Left renal pelvis (tissue), 4 donors: Measurements from ENCODE around the gene ABRACL. TPM values are rescaled to one million over a fixed set of nuclear protein-coding genes. Genes with fewer than 3 reads are reported as not detected.
A peak's percentile ranks its signal among the peaks of the same experiment; 100 is the strongest.
"Not testable (repeated sequence)": the region's sequence is repeated elsewhere in the genome, so short reads cannot be mapped to it uniquely, and the experiment has no call there.

Source experiments
- DNase-seq, 4 donors: peaks; one replicate each; pipeline ENCODE4 v3.0.0-alpha.2; 2013; ENCODE audit warnings: low read depth in 4 of 4, low spot score in 3 of 4
- polyA plus RNA-seq, 4 donors: library from polyadenylated mRNA; unstranded; fragments of 120-200 nt; gene quantifications; one replicate each; pipeline ENCODE4 v1.2.1, GENCODE V29; 2013; ENCODE audit not compliant: insufficient read length in 4 of 4

The ABRACL gene, protein sequence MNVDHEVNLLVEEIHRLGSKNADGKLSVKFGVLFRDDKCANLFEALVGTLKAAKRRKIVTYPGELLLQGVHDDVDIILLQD
- polyA plus RNA-seq = 10 to 100 TPM; 15.2 to 52.4 (median 43.9) TPM

GRCh38 chr6:139028658-139029469 lies at the start of gene ABRACL:
ABRACL (plus strand) TSS chr6:139028745; CDS start chr6:139034161, 5,416 bp downstream.
- peak in 2 of 4 donors; percentile 50 to 61 for DNase-seq

- DNase-seq = no peak
Measured at GRCh38 chr6:138979365-138979764, 49.2 kb upstream of the ABRACL start.

DNA sequence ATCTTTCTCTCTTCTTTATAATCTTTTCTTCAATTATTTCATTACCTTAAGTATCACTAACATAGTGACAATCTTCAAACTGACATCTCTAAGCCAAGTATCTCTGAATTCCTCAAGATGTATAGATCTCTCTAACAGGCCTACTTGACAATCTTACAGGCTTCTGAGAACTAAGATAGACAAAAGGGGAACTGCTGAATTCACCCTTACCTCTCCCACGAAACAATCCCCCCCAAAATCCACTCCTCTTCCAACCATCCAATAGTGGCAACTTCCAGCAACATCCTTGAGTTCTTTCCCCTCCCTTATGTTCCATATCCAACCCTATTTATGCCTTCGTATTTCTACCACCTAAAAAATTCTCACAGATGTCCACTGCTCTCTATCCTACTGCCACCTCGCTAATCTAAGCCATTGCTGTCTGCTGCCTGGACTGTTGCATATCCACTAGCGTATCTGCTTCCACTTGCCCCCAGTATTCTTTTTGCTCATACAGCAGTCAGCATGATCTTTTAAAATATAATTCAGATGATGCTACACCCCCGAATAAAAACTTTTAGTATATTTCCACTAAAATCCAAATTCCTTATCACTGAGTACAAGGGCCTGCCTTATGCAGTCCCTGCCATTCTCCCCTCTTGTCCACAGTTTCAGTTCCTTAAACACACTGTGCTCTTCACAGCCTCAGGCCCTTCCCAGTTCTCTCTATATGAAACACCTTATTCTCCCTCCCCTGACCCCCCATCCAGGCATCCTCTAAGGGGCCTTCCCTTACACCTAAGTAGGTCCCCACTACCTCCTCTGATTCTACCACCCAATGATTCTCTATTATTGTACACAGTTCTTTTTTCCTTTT lies 48.5 kb upstream of the ABRACL start:
- no peak for DNase-seq

DNA sequence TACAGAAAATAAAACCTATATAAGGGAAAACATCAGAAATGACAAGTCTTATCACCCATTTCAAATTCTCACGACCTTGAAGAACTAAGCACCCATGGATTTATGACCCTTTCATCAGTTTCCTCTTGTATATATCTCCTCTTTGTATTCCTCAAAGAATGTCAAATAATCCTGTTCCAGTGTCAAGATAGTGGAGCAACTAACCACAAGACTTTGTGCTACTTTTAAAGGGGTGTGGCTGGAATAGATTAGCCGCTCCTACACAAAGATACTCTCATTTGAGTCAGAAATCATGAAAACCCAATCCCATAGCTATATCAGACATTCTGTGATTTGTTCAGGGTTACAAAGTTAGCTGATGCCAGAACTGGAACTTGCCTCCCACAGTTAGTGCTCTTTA lies 47.1 kb upstream of the ABRACL start:
- no peak for DNase-seq

DNA sequence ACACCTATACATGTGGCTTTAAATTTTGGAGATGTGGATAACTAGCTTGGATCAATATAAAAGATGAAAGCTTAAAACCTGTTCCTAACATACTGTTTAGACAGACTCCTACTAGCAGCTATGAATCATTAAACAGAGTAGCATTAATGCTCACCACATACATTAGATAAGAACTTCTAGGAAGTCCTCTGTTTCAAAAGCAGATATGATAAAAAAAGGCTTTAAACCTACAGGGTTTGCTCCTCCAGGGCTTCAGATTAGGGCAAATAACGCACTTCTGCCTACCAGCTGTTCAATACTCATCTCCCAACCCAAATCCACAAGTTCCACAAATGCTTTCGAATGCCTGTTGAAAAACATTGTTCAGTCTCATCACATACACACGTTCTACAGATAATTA lies 42.0 kb upstream of the ABRACL start:
- peak in 1 of 4 donors; percentile 3 for DNase-seq

GRCh38 chr6:138987080-138987642 lies 41.4 kb upstream of the ABRACL start:
- DNase-seq = peak in 2 of 4 donors; percentile 6 to 31

- peak; percentile 77 to 87 (median 81) for DNase-seq
Measured at GRCh38 chr6:138987643-138988468, 40.7 kb upstream of the ABRACL start, which contains the start of gene REPS1. REPS1 (minus strand) TSS chr6:138988253; CDS start chr6:138987682, 571 bp downstream.

DNA sequence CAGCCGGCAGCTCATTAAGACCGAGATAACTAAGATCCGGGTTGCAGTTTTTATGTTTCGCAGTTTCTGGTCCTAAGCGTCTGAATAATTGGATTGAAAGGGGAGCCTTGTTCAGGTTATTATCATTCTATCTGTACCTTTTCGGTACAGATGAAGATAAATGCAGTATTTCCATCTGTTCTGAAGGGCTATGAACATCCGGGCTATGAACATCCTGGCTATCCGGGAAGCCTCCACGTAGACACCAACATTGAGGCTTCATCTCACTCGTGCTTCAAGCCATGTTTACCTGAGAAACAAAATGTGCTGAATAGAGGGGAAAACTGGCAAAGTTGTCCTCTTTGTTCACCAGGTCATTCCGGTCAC lies 40.1 kb upstream of the ABRACL start:
- DNase-seq = no peak

GRCh38 chr6:138989098-138989983 lies 39.2 kb upstream of the ABRACL start:
- DNase-seq = no peak

DNA sequence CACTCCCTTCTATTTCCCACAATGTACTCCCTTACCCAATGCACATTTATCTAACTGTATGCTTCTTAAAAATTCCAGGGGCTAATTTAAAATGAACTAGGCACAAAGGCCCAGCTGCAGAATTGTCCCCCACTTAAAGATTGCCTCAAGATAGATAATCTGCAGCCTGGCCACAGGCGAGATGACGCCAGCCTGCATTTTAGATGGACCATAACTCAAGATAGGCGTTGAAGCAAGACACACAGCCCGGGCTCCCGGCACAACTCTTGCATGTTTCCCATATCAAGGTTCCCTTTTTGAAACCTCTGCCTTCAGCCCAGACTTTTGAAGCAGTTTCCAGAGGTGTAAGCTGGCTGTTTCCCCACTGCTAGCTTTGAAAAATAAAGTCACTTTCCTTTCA lies 37.3 kb upstream of the ABRACL start:
- DNase-seq = no peak

DNA sequence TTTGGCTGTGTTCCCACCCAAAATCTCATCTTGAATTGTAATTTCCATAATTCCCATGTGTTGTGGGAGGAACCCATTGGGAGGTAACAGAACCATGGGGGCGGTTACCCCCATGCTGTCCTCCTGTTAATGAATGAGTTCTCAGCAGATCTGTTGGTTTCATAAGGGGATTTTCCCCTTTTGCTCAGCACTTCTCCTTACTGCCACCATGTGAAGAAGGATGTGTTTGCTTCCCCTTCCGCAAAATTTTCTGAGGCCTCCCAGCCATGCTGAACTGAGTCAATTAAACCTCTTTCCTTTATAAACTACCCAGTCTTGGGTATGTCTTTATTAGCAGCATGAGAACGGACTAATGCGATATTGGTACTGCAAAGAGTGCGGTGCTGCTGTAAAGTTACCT lies 35.6 kb upstream of the ABRACL start:
- DNase-seq = not testable (repeated sequence)

DNA sequence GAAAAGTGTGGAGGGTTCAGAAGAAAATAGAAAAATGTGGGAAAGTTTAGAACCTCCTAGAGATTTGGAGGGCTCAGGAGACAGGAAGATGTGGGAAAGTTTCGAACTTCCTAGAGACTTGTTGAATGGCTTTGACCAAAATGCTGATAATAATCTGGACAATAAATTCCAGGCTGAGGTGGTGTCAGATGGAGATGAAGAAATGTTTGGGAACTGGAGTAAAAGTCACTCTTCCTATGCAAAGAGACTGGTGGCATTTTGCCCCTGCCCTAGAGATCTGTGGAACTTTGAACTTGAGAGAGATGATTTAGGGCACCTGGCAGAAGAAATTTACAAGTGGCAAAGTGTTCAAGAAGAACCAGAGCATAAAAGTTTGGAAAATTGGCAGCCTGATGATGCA lies 35.1 kb upstream of the ABRACL start:
- DNase-seq = not testable (repeated sequence)

DNA sequence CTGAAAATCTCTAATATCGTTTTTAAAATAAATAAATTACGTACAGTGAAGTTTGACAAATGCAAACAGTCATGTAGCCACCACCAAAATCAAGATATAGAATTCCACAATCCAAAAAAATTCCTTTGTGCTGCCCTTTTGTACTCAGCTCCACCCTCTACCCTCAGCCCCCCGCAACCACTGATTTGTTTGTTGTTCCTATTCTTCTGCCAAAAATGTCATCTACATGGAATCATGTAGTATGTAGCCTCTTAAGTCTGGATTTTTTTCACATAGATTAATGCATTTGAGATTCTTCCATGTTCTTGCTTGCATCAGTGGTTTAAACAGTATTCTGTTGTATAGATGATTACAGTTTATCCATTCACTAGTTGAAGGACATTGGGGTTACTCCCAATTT lies 32.0 kb upstream of the ABRACL start:
- no peak for DNase-seq

DNA sequence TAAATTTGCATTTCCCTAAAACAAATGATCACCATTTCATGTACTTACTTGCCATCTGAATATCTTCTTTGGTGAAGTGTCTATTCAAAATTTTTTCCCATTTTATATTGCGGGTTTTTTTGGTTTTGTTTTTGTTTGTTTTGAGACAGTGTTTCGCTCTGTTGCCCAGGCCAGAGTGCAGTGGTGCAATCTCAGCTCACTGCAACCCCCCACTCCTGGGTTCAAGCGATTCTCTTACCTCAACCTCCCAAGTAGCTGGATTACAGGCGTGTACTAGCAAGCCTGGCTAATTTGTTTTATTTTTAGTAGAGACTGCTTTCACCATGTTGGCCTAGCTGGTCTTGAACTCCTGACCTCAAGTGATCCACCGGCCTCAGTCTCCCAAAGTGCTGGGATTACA lies 31.4 kb upstream of the ABRACL start:
- DNase-seq = no peak

GRCh38 chr6:138999949-139000725 lies 28.4 kb upstream of the ABRACL start:
- DNase-seq = no peak

GRCh38 chr6:139003751-139004150 lies 24.8 kb upstream of the ABRACL start:
- no peak for DNase-seq

GRCh38 chr6:139006477-139006876 lies 22.1 kb upstream of the ABRACL start:
- DNase-seq = no peak

DNA sequence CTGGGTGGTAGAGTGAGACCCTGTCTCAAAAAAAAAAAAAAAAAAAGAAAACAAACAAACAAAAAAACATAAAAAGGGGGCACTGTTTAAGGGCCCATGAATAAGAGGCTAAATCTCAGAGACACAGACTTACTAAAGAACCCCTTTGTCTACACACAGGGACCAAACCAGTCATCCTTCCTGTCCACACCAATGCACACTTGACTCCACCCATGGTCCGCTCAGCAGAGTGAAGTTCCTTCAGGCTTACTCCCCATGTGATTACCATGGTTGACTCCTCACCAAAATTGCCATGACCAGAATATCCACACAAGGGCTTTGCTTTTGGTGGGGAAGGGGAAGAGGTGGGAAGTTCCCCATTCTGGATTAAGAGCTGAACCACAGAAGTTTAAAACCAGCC lies 21.1 kb upstream of the ABRACL start:
- no peak for DNase-seq
